CD4-positive, alpha-beta T cell (primary cell): Measurements from ENCODE around the gene MAPK1IP1L. TPM values are rescaled to one million over a fixed set of nuclear protein-coding genes. Genes with fewer than 3 reads are reported as not detected.
"Not testable (repeated sequence)": the region's sequence is repeated elsewhere in the genome, so short reads cannot be mapped to it uniquely, and the experiment has no call there.

Experiments
- ATAC-seq: fragments of 200-7000 bp; cut with Tn5 transposase; one replicate; pipeline ENCODE4 v1.10.0; 2022; ENCODE audit warnings: mild to moderate bottlenecking; ENCODE audit not compliant: poor library complexity
- CTCF ChIA-PET: fragments of 350-600 bp; sonication (Branson Sonifier 250); formaldehyde crosslinking; loops from one replicate; lab custom pipeline; 2021; ENCODE audit warnings: antibody characterized with exemption, inconsistent platforms; lab: Charles Lee
- POLR2A ChIA-PET: fragments of 350-600 bp; sonication (Branson Sonifier 250); formaldehyde crosslinking; loops from one replicate; lab custom pipeline; 2021; ENCODE audit warnings: antibody characterized with exemption, inconsistent platforms; lab: Charles Lee
- DNase-seq, 14 experiments: peaks; one replicate each; pipeline ENCODE4 v3.0.0-alpha.2; 2013 to 2020; ENCODE audit warnings: mixed read lengths in 2 of 14
- H3K27ac ChIP-seq, 2 donors: one replicate each; pipeline versions ENCODE4 v1.5.1 to v1.7.0; 2013; ENCODE audit warnings: low read length in 2 of 2, low read depth in 1 of 2, mild to moderate bottlenecking in 1 of 2
- H3K27me3 ChIP-seq, 2 experiments: 1 replicate in 1 of 2; 2 replicates in 1 of 2; pipeline versions ENCODE4 v1.6.1 to v1.7.0; 2013; ENCODE audit warnings: low read length in 2 of 2, control low read depth in 1 of 2, mild to moderate bottlenecking in 1 of 2, moderate library complexity in 1 of 2; ENCODE audit not compliant: insufficient read depth in 2 of 2, control insufficient read depth in 1 of 2
- H3K36me3 ChIP-seq: one replicate; pipeline ENCODE4 v1.6.1; 2013; ENCODE audit warnings: low read length, control low read depth; ENCODE audit not compliant: insufficient read depth
- H3K4me1 ChIP-seq: one replicate; pipeline ENCODE4 v1.6.1; 2013; ENCODE audit warnings: low read length, control low read depth; ENCODE audit not compliant: insufficient read depth
- H3K4me3 ChIP-seq: one replicate; pipeline ENCODE4 v1.5.1; 2013; ENCODE audit warnings: mild to moderate bottlenecking, low read length, moderate library complexity
- H3K9me3 ChIP-seq, 2 experiments: 1 replicate in 1 of 2; 2 replicates in 1 of 2; pipeline versions ENCODE4 v1.6.1 to v1.7.0; 2013; ENCODE audit warnings: low read length in 2 of 2, mild to moderate bottlenecking in 2 of 2, control low read depth in 1 of 2, moderate library complexity in 1 of 2; ENCODE audit not compliant: control insufficient read depth in 1 of 2, insufficient read depth in 1 of 2
- H3K27ac Mint-ChIP-seq: one replicate; pipeline ENCODE4 v1.8.0; 2020; ENCODE audit warnings: mixed read lengths
- H3K27me3 Mint-ChIP-seq: one replicate; pipeline ENCODE4 v1.8.0; 2021; ENCODE audit warnings: mixed read lengths
- H3K36me3 Mint-ChIP-seq: one replicate; pipeline ENCODE4 v1.8.0; 2021; ENCODE audit warnings: low read depth, mixed read lengths
- H3K4me1 Mint-ChIP-seq: one replicate; pipeline ENCODE4 v1.8.0; 2021; ENCODE audit warnings: low read depth, mixed read lengths
- H3K4me3 Mint-ChIP-seq: one replicate; pipeline ENCODE4 v1.8.0; 2020; ENCODE audit warnings: mild to moderate bottlenecking, mixed read lengths
- H3K9me3 Mint-ChIP-seq: one replicate; pipeline ENCODE4 v1.8.0; 2020; ENCODE audit warnings: mixed read lengths
- CTCF ChIP-seq: fragments of 200-600 bp; IDR thresholded peaks from one replicate; pipeline ENCODE4 v1.8.0; 2022; ENCODE audit warnings: antibody characterized with exemption, mild to moderate bottlenecking
- intact Hi-C, 2 experiments: fragments of 100-400 bp; cut with DNase I in 1 of 2; cut with micrococcal nuclease in 1 of 2; formaldehyde crosslinking; loops; one replicate each; pipeline versions ENCODE4 v1.15.1 to v1.9.0; 2023 to 2025; cut with DNase I, micrococcal nuclease
- total RNA-seq, 174 experiments: library from RNA in 2 of 174; stranded (reverse) in 2 of 174; gene quantifications; one replicate each; pipeline ENCODE4 v1.2.3 and lab custom pipeline; 2021 to 2026

MAPK1IP1L gene
- total RNA-seq, 2 experiments from 2014 or later, result 198 to 207 TPM

GRCh38 chr14:55019968-55020554 lies 31.4 kb upstream of the MAPK1IP1L start:
- ATAC-seq, result no peak
- Mint-ChIP-seq H3K4me1 (peaks cover 7% of the 10 kb centered on the region), H3K9me3 (no peaks in the 10 kb centered on the region), H3K36me3 (no peaks in the 10 kb centered on the region), H3K27me3 (no peaks in the 10 kb centered on the region), H3K27ac (no peak overlapping the region), H3K4me3 (no peak overlapping the region)
- ChIA-PET CTCF (interaction anchor here (1.0 kb wide), 1 partner anchor 31 kb away, joined by 3 read pairs; the partner anchor contains the start of gene MAPK1IP1L), POLR2A (no interaction called here)
- intact Hi-C loops, result loop anchor here (10.0 kb wide), 2 partner anchors 65 to 565 kb away; partner anchors contain the start of gene KTN1 (in 1 of the 2)
- Histone ChIP-seq H3K4me1 (no peaks in the 10 kb centered on the region), H3K36me3 (no peaks in the 10 kb centered on the region), H3K4me3 (no peak overlapping the region), H3K27me3 (no peaks in the 10 kb centered on the region), H3K9me3 (no peaks in the 10 kb centered on the region), H3K27ac (no peak overlapping the region)
- DNase-seq, result no peak
- TF ChIP-seq CTCF, result no peak

GRCh38 chr14:55024365-55024764 lies 27.1 kb upstream of the MAPK1IP1L start:
- H3K4me1 ChIP-seq, H3K27me3 Mint-ChIP-seq, ATAC-seq, H3K4me3 Mint-ChIP-seq, DNase-seq, H3K36me3 ChIP-seq, H3K4me3 ChIP-seq, H3K36me3 Mint-ChIP-seq, H3K27me3 ChIP-seq, H3K9me3 Mint-ChIP-seq, CTCF ChIA-PET, H3K27ac Mint-ChIP-seq, H3K9me3 ChIP-seq, H3K27ac ChIP-seq: not testable (repeated sequence)
- POLR2A ChIA-PET, result interaction anchor here (0.7 kb wide), 1 partner anchor 10 kb away, joined by 3 read pairs; no protein-coding TSS in a partner anchor
- intact Hi-C loops, result loop anchor here (10.0 kb wide), 2 partner anchors 60 to 560 kb away; partner anchors contain the start of gene KTN1 (in 1 of the 2)
- H3K4me1 Mint-ChIP-seq, result peaks cover 47% of the 10 kb centered on the region

GRCh38 chr14:55025948-55026347 lies 25.5 kb upstream of the MAPK1IP1L start:
- Histone ChIP-seq H3K4me3 (no peak overlapping the region), H3K4me1 (peaks cover 9% of the 10 kb centered on the region), H3K27ac (no peak overlapping the region), H3K9me3 (no peaks in the 10 kb centered on the region), H3K36me3 (no peaks in the 10 kb centered on the region), H3K27me3 (no peaks in the 10 kb centered on the region)
- Mint-ChIP-seq H3K9me3 (no peaks in the 10 kb centered on the region), H3K27ac (peak overlapping the region; percentile 88), H3K4me1 (peaks cover 54% of the 10 kb centered on the region), H3K4me3 (peak overlapping the region; percentile 91), H3K36me3 (peaks cover 9% of the 10 kb centered on the region), H3K27me3 (no peaks in the 10 kb centered on the region)
- ATAC-seq (no peak), DNase-seq (no peak)
- no peak for TF ChIP-seq CTCF
- POLR2A ChIA-PET, result interaction anchor here (1.7 to 2.4 kb wide), 2 partner anchors 26 to 144 kb away, joined by 12 to 58 read pairs; partner anchors contain the start of gene MAPK1IP1L
- intact Hi-C loops, result loop anchor here (2.0 to 10.0 kb wide), 5 partner anchors 25 to 559 kb away; partner anchors contain the start of genes DLGAP5 (in 1 of the 2), GCH1 (in 1 of the 2), KTN1 (in 1 of the 2) and MAPK1IP1L (in 1 of the 2)
- CTCF ChIA-PET, result interaction anchor here (0.9 to 4.0 kb wide), 4 partner anchors 8 to 144 kb away, joined by 3 to 55 read pairs (median 4); partner anchors contain the start of gene MAPK1IP1L
